Spleen (tissue), 7 donors: ENCODE data around the gene SH3RF3.

Experiments used
- CTCF ChIP-seq, 11 experiments: fragments of 200-600 bp in 7 of 11; fragments of 450-650 bp in 4 of 11; sonication (generic) in 4 of 11; IDR thresholded peaks in 8 of 11; conservative IDR thresholded peaks in 3 of 11; 1 replicate in 7 of 11; 2 replicates in 4 of 11; pipeline versions ENCODE4 v1.4.0 to v1.8.0; 2016 to 2021; ENCODE audit warnings: antibody characterized with exemption in 11 of 11, inconsistent platforms in 4 of 11, mild to moderate bottlenecking in 1 of 11
- POLR2A ChIP-seq, 3 donors: fragments of 450-650 bp; IDR thresholded peaks; one replicate each; pipeline ENCODE4 v1.5.1; 2017; ENCODE audit warnings: antibody characterized with exemption in 3 of 3, mild to moderate bottlenecking in 1 of 3
- donor health status: DM: no; HTN: no; CAD: no; lungs with moderate emphysema.
- donor health status: DM: no; HTN: no; CAD: no.
- donor health status: DM: no; HTN: no; CAD: no.

GRCh38 chr2:109183871-109184270, 54.9 kb downstream of the SH3RF3 start:
- no peak for TF ChIP-seq CTCF (IDR thresholded peaks at IDR 0.05 in 8 of 11, conservative IDR thresholded peaks at IDR 0.05 in 3 of 11)
- TF ChIP-seq POLR2A (IDR thresholded peaks at IDR 0.05): no peak
